Measurements from ENCODE around the gene GDPD3.

Gene GDPD3

GRCh38 chr16:30094541-30095165 is 18.7 kb downstream of the GDPD3 start:
- no peak for DNase-seq

DNA sequence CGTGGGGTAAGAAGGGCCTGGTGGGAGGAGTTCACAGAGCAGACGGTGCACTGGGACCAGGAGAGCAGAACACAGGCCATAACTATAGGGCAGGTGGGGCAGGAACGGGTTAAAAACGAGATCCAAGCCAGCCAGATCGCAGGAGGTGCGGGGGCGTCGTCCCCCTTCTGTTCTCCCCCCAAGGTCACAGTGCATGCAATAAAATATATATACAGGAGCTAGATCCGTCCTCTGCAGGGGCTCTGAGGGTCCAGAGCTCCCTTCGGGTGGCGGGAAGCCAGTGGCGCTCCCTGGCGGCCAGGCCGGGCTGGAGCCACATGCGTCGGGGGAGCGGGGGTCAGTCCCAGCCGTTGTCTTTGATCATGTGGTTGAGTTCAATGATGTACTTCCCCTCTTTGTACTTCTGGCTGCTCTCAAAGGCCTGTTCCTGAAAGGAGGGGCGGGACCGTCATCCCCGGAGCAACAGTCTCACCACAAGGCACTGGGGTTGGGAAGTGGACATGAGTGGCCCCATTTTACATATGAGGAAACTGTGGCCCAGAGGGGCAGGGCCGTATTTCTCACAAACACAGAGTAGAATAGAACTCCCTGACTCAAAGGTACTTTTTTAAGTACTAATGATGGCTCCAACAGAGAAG is 20.8 kb downstream of the GDPD3 start:
- peak; percentile 41 for DNase-seq

DNA sequence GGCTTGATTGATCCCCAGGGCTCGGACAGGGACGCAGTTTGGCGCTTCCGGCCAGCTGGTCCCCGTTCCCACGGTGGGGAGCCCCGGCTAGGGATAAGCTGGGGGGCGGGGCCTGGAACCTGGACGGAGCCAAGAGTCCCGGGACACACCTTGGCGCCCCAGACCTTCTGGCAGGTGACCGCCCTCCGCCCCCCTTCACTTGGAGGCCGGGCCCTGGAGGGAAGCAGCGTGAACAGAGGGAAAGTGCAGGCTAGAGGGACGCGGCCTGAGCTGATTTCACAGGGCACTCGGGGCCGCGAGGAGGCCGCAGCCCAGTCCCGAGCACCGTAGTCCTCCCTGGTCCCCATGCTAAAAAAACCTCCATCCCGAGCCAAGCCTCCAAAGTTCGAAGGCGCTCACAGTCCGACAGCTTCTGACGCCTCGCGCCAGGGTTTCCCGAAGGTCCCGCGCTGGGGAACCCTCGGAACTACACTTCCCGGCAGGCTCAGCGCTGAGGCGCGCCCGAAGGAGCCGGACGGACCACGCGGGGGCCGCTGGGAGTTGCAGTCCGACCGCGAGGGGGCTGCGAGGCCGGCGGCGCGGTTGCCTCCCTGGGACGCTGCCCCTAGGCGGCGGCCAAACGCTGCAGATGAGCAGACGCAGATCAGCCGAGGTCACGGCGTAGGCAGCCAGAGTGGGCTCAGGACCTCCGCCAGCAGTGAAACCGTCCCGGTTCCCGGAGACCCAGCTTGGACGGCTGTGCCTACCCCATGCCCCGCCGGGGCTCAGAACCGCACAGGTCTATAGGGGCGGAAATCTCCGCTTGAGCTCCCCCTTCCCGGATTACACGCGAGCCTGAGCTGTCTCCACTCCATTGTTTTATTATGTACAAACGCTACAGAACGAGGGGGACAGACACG is 21.6 kb downstream of the GDPD3 start, which contains the start of gene TBX6:
TBX6 (minus strand) TSS at position 451 of the 899 bp plus-strand sequence. CDS start 731 bp downstream, outside the sequence.
- DNase-seq = peak; percentile 89

DNA sequence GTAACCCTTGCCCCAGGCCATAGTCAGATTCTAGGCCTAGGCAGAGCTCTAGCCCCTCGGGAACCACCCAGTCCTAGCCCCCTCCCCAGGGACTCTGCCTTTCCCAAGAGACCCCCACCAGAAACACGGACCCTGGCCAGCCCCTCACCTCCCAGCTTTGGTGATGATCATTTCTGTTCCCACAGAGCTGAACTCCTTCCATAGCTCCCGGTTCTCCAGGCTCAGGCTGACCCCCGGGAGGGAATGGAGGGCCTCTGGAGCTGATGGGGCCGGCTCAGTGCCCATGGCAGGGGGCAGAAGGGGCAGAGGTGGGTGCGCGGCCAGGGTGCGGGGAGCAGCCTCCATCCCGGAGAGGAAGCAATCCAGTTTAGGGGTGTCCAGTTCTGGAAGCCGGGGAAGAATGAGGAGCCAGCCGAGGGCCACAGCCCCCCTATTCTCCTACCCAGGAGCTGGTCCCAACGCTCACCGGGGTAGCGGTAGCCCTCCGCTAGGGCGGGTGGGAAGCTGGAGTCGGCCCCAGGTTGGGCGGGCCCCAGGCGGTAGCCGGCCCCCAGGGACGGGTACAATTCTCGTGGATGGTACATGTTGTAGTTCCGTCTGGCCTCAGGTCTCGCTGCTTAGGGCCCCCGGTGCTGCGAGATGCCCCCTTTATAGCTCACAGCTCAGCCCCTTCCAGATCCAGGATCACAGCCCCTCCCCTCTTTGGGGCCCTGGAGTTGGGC is 22.6 kb downstream of the GDPD3 start:
- DNase-seq = no peak

GRCh38 chr16:30088832-30089624 is 24.3 kb downstream of the GDPD3 start:
- DNase-seq = no peak

GRCh38 chr16:30088237-30088831 is 25.0 kb downstream of the GDPD3 start:
- no peak for DNase-seq

DNA sequence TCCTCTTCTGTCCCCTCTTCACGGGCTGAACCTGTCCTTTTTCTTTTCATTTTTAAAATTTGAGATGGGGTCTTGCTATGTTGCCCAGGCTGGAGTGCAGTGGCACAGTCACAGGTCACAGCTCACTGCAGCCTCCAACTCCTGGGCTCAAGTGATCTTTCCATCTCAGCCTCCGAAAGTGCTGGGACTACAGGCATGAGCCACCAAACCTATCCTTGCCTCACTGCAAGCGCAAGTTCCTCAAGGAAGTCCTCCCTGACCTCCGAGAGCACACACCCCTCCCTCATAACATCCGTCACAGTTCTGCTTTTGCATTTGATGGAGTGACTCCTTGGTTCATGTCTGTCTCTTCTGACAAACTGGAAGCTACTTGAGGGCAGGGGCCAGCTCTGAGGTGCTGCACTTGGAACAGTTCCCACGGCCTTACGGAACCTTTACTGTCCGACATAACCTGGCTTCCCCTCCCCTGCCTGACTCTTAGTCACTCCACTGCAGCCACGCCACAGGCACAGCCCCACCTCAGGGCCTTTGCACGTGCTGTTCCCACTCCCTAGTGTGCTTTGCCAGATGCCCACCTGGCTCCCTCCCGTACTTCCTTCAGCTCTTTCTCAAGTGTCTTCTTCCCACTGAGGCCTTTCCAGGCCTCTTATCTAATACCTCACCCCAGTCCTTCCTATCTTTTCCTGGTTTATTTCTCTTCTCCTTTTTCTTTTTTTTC is 26.0 kb downstream of the GDPD3 start:
- no peak for DNase-seq

- DNase-seq = no peak
Observed at GRCh38 chr16:30086291-30087140, 26.8 kb downstream of the GDPD3 start.

DNA sequence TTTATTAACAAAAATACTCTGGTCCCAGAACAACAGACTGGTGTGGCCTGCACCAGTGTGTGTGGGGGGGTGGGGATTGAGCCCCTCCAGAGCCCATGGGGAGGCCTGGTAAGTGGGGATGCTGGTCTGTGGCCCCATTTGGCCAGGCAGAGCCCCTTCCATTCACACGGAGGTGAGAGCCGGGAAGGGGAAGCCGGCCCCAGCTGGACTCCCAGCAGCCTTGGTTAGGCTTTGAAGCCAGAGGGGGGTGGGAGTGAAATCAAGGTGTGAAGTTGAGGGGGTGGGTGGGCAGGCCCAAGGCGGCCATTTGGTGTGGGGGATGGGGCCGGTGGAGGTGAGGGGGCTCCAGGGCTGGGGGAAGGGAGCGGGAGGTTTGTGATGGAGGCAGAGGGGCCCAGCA is 27.5 kb downstream of the GDPD3 start:
- DNase-seq = no peak

GRCh38 chr16:30085247-30085646 is 28.1 kb downstream of the GDPD3 start:
- DNase-seq = no peak

DNA sequence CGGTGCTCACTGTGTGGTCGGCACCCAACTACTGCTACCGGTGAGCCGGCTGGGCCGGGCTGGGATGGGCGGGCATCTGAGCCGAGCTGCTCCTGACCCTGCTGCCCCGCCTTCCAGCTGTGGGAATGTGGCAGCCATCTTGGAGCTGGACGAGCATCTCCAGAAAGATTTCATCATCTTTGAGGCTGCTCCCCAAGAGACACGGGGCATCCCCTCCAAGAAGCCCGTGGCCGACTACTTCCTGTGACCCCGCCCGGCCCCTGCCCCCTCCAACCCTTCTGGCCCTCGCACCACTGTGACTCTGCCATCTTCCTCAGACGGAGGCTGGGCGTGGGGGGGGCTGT is 28.5 kb downstream of the GDPD3 start:
- DNase-seq = no peak

GRCh38 chr16:30084096-30084815 is 29.1 kb downstream of the GDPD3 start:
- DNase-seq = no peak

DNA sequence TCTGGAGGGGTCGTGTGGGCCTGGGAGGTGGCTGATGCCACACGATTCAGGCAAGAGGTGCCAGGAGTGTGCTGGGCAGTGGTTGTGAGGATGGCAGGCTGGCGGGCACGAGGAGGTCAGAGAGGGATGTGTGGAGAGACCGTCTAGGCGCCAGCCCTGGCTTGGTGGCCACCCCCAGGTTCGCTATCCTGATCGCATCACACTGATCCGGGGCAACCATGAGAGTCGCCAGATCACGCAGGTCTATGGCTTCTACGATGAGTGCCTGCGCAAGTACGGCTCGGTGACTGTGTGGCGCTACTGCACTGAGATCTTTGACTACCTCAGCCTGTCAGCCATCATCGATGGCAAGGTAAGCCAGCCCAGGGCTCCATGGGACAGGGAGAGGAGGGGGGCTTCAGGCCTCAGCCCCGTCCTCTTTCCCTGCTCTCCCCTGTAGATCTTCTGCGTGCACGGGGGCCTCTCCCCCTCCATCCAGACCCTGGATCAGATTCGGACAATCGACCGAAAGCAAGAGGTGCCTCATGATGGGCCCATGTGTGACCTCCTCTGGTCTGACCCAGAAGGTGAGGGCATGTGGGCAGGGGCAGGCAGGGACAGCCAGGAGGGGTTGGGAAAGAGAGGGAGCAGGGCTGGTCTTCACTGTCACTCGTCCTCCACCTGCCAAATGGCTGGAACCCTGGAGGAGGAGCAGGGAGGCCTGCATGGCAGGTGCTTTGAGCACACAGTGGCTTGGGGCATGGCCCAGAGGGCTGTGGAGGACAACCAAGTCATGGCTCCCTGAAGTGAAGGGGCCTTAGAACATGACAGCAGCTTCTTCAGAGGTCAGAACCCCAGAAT is 29.9 kb downstream of the GDPD3 start:
- DNase-seq = no peak

- no peak for DNase-seq
Observed at GRCh38 chr16:30082545-30083090, 30.7 kb downstream of the GDPD3 start.

DNA sequence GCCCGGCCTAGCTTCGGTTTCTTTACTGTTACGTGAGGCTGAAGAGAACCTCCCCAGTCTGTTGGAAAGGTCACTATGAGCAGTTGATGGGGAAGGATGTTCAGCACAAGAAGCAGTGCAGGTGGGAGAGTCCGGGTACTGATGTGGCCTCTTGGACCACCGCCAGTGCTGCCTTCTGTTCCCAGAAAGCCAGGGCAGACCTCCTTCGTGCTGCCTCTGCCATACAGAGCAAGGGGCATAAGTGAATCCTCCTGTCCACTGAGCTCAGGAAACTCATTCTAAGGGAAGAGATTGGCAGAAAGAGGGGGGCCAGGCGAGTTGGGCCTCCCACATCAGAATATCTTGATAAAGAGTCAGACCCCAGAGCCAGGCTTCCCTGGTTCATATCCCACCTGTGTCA is 33.9 kb downstream of the GDPD3 start:
- DNase-seq = no peak

GRCh38 chr16:30078744-30079143 is 34.6 kb downstream of the GDPD3 start:
- no peak for DNase-seq

GRCh38 chr16:30077656-30078055 is 35.7 kb downstream of the GDPD3 start:
- no peak for DNase-seq

GRCh38 chr16:30076276-30076791 is 37.0 kb downstream of the GDPD3 start:
- DNase-seq = peak; percentile 7
